ENCODE results near the gene RNF144A.

GRCh38 chr2:6876309-6876708 lies 40.9 kb upstream of the RNF144A start:
- TF ChIP-seq POLR2AphosphoS5 (IDR thresholded peaks at IDR 0.05; ENCODE audit: low read depth, low read length), result no peak
- no peak for TF ChIP-seq REST (IDR thresholded peaks at IDR 0.05; ENCODE audit: insufficient read depth in 1 of 2, low read depth in 2 of 2, low read length in 2 of 2)
